PC-9 (cell line): ENCODE measurements around the gene MCIDAS. TPM values are rescaled to one million over a fixed set of nuclear protein-coding genes. Genes with fewer than 3 reads are reported as not detected.

ENCODE experiments used
- BruUV-seq: library from RNA; stranded (reverse); fragments of 400-500 nt; replicated peaks from 2 replicates; lab custom pipeline; 2021; lab: Mats Ljungman, UMichigan
- CTCF ChIA-PET: fragments of 300-600 bp; sonication (Branson Sonifier 250); formaldehyde crosslinking; loops from one replicate; lab custom pipeline; 2022; ENCODE audit warnings: antibody characterized with exemption; lab: Charles Lee
- POLR2A ChIA-PET: fragments of 300-600 bp; sonication (Branson Sonifier 250); formaldehyde crosslinking; loops from one replicate; lab custom pipeline; 2022; ENCODE audit warnings: antibody characterized with exemption; ENCODE audit not compliant: unreplicated experiment; lab: Charles Lee
- DNase-seq, 2 experiments: peaks; one replicate each; pipeline versions ENCODE4 v3.0.0 to v3.0.0-alpha.2; 2015 to 2022; ENCODE audit warnings: mixed read lengths in 1 of 2
- H2AFZ ChIP-seq: fragments of 200-600 bp; sonication (generic); 2 replicates; pipeline ENCODE4 v1.8.1; 2017; ENCODE audit warnings: antibody characterized with exemption
- H3F3A ChIP-seq: fragments of 200-600 bp; sonication (generic); 2 replicates; pipeline ENCODE4 v1.8.1; 2017; ENCODE audit warnings: antibody characterized with exemption, mild to moderate bottlenecking, low read depth; ENCODE audit not compliant: insufficient read depth
- H3K27ac ChIP-seq: fragments of 200-600 bp; sonication (generic); 2 replicates; pipeline ENCODE4 v1.6.1; 2016; ENCODE audit warnings: mixed run types
- H3K27me3 ChIP-seq: fragments of 200-600 bp; sonication (generic); 2 replicates; pipeline ENCODE4 v1.6.1; 2016; ENCODE audit warnings: low read depth, mixed run types; ENCODE audit not compliant: insufficient read depth
- H3K36me3 ChIP-seq: fragments of 200-600 bp; sonication (generic); 2 replicates; pipeline ENCODE4 v1.6.1; 2016; ENCODE audit warnings: low read depth, mixed run types
- H3K4me1 ChIP-seq: fragments of 200-600 bp; sonication (generic); replicated peaks from 2 replicates; pipeline ENCODE4 v1.6.1; 2016; ENCODE audit warnings: mixed run types; ENCODE audit not compliant: insufficient read depth
- H3K4me2 ChIP-seq: fragments of 200-600 bp; sonication (generic); 2 replicates; pipeline ENCODE4 v1.6.1; 2017; ENCODE audit warnings: mixed run types
- H3K4me3 ChIP-seq: fragments of 200-600 bp; sonication (generic); 2 replicates; pipeline ENCODE4 v1.6.1; 2016; ENCODE audit warnings: mixed run types
- H3K79me2 ChIP-seq: fragments of 200-600 bp; sonication (generic); 2 replicates; pipeline ENCODE4 v1.6.1; 2017; ENCODE audit warnings: low read depth, mixed run types
- H3K9me2 ChIP-seq: fragments of 200-600 bp; sonication (generic); 2 replicates; pipeline ENCODE4 v1.8.1; 2017; ENCODE audit warnings: mild to moderate bottlenecking; ENCODE audit not compliant: insufficient read depth
- H3K9me3 ChIP-seq: fragments of 200-600 bp; sonication (generic); 2 replicates; pipeline ENCODE4 v1.8.1; 2016; ENCODE audit warnings: low read depth; ENCODE audit not compliant: insufficient read depth
- H4K20me1 ChIP-seq: fragments of 200-600 bp; sonication (generic); 2 replicates; pipeline ENCODE4 v1.8.1; 2017; ENCODE audit not compliant: insufficient read depth
- EZH2 ChIP-seq: fragments of 200-600 bp; sonication (generic); IDR thresholded peaks from 2 replicates; pipeline ENCODE4 v1.8.0; 2017; ENCODE audit warnings: antibody characterized with exemption, low read depth
- intact Hi-C: fragments of 100-400 bp; cut with micrococcal nuclease; formaldehyde crosslinking; loops from one replicate; pipeline ENCODE4 v1.10.0; 2022; ENCODE audit not compliant: unreplicated experiment
- total RNA-seq: library from RNA; stranded (reverse); gene quantifications from 2 replicates; pipeline ENCODE4 v1.2.3, GENCODE V29; 2021
- TF ChIP-seq, protein P1 (sequence below): fragments of 200-600 bp; sonication (generic); conservative IDR thresholded peaks from 2 replicates; pipeline ENCODE4 v1.6.1; 2017; ENCODE audit warnings: mixed run types, antibody characterized with exemption, mild to moderate bottlenecking, moderate library complexity

MCIDAS gene
- total RNA-seq, 1 experiment from 2014 or later = 1.8 TPM

DNA sequence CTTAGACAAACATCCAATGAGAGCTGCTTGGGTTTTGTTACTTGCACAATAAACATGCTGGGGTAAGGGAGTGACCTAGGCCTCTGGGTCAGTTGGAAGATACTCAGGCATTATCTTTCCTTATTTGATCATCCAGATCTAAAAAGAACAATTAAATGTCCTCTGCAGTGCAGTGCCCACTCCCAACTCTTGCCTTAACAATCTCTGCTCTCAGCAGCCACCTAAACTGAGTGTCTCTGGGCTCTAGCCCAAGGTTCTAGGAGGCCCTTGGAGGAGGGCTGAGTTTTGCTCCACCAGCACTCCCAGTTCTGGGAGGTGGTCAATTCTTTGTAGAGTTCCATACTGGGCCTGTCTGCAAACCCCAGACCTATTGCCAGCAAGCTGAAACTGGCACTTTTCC lies 1.8 kb downstream of the MCIDAS start:
- Histone ChIP-seq H3K27ac (no peak overlapping the region), H3F3A (peaks cover 10% of the 10 kb centered on the region; the same call in 1 of the 2 replicates), H3K4me3 (no peak overlapping the region), H2AFZ (no peak overlapping the region), H3K9me3 (no peaks in the 10 kb centered on the region), H4K20me1 (no peaks in the 10 kb centered on the region), H3K36me3 (no peaks in the 10 kb centered on the region), H3K27me3 (no peaks in the 10 kb centered on the region), H3K79me2 (no peaks in the 10 kb centered on the region), H3K4me2 (no peak overlapping the region), H3K9me2 (no peaks in the 10 kb centered on the region), H3K4me1 (0 out of 2 replicates have a peak, but pooled peaks cover 4% of the 10 kb centered on the region)
- intact Hi-C loops = no loop called here
- POLR2A ChIA-PET = no interaction called here
- CTCF ChIA-PET = no interaction called here
- TF ChIP-seq, protein P1, sequence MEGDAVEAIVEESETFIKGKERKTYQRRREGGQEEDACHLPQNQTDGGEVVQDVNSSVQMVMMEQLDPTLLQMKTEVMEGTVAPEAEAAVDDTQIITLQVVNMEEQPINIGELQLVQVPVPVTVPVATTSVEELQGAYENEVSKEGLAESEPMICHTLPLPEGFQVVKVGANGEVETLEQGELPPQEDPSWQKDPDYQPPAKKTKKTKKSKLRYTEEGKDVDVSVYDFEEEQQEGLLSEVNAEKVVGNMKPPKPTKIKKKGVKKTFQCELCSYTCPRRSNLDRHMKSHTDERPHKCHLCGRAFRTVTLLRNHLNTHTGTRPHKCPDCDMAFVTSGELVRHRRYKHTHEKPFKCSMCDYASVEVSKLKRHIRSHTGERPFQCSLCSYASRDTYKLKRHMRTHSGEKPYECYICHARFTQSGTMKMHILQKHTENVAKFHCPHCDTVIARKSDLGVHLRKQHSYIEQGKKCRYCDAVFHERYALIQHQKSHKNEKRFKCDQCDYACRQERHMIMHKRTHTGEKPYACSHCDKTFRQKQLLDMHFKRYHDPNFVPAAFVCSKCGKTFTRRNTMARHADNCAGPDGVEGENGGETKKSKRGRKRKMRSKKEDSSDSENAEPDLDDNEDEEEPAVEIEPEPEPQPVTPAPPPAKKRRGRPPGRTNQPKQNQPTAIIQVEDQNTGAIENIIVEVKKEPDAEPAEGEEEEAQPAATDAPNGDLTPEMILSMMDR = no peak
- TF ChIP-seq EZH2 = no peak
- DNase-seq = no peak
- no TSS peak for BruUV-seq

DNA sequence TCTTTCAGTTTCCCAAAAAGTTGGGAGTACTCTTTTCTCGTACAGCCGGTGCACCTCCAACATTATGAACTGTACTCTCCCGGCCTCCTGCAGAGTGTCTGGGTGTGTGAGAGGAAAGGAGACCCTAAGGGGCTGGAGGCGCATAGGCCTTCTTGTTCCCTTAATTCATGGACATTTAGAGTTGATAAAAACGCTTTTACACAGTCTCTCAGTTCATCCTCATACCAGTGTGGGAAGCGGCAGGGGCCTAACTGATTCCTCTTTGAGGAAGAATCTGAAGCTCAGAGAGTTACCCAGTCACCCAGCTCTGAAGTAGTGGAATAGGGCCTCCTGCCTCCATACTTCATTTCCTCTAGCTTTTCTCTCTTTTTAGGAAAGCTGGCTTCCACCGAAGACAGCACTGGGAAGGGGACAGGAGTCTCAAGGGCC lies 3.3 kb downstream of the MCIDAS start:
- no peaks in the 10 kb centered on the region for H3K9me2 ChIP-seq
- no peaks in the 10 kb centered on the region for H3K27me3 ChIP-seq
- intact Hi-C loops = no loop called here
- ChIA-PET POLR2A (no interaction called here), CTCF (no interaction called here)
- no peak overlapping the region for H3K4me2 ChIP-seq
- no peak overlapping the region for H2AFZ ChIP-seq
- H3K4me1 ChIP-seq = peaks cover 18% of the 10 kb centered on the region
- H3F3A ChIP-seq = peaks cover 6% of the 10 kb centered on the region; the same call in 1 of the 2 replicates
- H3K36me3 ChIP-seq = no peaks in the 10 kb centered on the region
- no peaks in the 10 kb centered on the region for H3K9me3 ChIP-seq
- no peak overlapping the region for H3K4me3 ChIP-seq
- no peaks in the 10 kb centered on the region for H4K20me1 ChIP-seq
- no peak for DNase-seq
- no peak overlapping the region for H3K27ac ChIP-seq
- TF ChIP-seq, protein P1 = no peak
- no peak for TF ChIP-seq EZH2
- BruUV-seq = no TSS peak
- no peaks in the 10 kb centered on the region for H3K79me2 ChIP-seq

DNA sequence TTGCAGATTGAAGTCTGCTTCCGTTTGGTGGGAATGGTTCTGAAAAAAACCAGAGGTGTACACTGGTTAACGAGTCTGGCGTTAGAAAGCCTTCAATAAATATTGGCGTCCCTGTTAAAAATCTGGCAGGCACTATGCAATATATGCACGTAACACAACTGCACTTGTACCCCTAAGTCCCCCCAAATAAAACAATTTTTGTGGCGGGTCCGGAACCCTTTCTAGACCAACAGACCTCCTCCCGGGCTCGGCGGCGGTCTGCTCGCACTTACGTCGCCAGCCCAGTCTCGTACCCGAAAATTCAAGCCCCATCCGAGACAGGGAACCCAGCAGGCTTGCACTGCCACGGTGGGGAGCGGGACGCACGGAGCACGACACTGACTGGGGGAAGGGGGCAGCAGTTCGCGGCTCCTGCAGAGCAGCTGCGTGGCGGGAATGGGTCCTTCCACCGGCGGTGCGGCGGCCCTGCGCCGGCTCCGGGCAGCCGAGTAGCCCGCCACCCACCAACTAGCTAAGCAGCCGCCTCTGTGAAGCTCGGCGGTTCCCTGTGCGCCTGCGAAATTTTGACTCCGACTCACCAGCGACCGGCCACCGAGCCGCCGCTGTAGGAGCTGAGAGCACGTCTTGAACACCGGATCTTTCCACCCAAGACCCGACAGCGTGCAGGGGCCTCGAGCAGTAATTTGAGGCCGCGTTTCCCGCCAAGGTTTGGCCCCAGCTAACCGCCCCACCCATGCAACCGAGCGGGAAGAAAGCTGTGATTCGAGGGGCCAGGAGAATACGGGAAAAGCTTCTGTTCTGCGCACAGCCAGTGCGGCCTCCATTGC lies 3.9 kb downstream of the MCIDAS start:
- Histone ChIP-seq H3K4me1 (peaks cover 24% of the 10 kb centered on the region), H3K4me3 (no peak overlapping the region), H3K27ac (no peak overlapping the region), H4K20me1 (no peaks in the 10 kb centered on the region), H3K79me2 (no peaks in the 10 kb centered on the region), H2AFZ (no peak overlapping the region), H3K9me2 (no peaks in the 10 kb centered on the region), H3K36me3 (no peaks in the 10 kb centered on the region), H3K4me2 (no peak overlapping the region), H3K9me3 (no peaks in the 10 kb centered on the region), H3F3A (peaks cover 4% of the 10 kb centered on the region; the same call in 1 of the 2 replicates), H3K27me3 (no peaks in the 10 kb centered on the region)
- no peak for TF ChIP-seq EZH2
- TF ChIP-seq, protein P1 = no peak
- intact Hi-C loops = no loop called here
- no peak for DNase-seq
- CTCF ChIA-PET = no interaction called here
- POLR2A ChIA-PET = no interaction called here
- BruUV-seq = no TSS peak
